AG04450 (cell line): Measurements from ENCODE around the gene CCL26. TPM values are rescaled to one million over a fixed set of nuclear protein-coding genes. Genes with fewer than 3 reads are reported as not detected.

ENCODE experiments used
- CTCF ChIA-PET: fragments of 300-600, 350-600 bp; formaldehyde crosslinking; extraction: SDS; loops from one replicate; lab custom pipeline; 2022; ENCODE audit warnings: antibody characterized with exemption, inconsistent platforms; lab: Charles Lee
- POLR2A ChIA-PET: fragments of 350-600 bp; formaldehyde crosslinking; extraction: SDS; loops from one replicate; lab custom pipeline; 2021; ENCODE audit warnings: antibody characterized with exemption, inconsistent platforms; lab: Yijun Ruan, JAX
- DNase-seq: peaks from one replicate; pipeline ENCODE4 v3.0.0-alpha.2; 2011; ENCODE audit warnings: low read depth, low spot score
- H3K27ac ChIP-seq: one replicate; pipeline ENCODE4 v1.5.1; 2012; ENCODE audit warnings: low read depth, low read length, control low read depth
- H3K27me3 ChIP-seq: one replicate; pipeline ENCODE4 v1.6.0; 2012; ENCODE audit warnings: low read length; ENCODE audit not compliant: control insufficient read depth, insufficient read depth
- H3K4me3 ChIP-seq: 2 replicates; pipeline ENCODE4 v1.5.1; 2011; ENCODE audit warnings: mild to moderate bottlenecking, low read depth, low read length, control low read depth
- H3K9me3 ChIP-seq: 2 replicates; pipeline ENCODE4 v1.5.1; 2012; ENCODE audit warnings: low read length; ENCODE audit not compliant: control insufficient read depth, insufficient read depth
- CTCF ChIP-seq: IDR thresholded peaks from 2 replicates; pipeline ENCODE4 v1.5.1; 2011; ENCODE audit warnings: low read depth, low read length, control low read depth, inconsistent platforms
- polyA plus RNA-seq: library from polyadenylated mRNA; depleted of rRNA; stranded (reverse); fragments of >200 nt; gene quantifications from 2 replicates; pipeline ENCODE4 v1.2.3, GENCODE V29; 2011; rRNA removed

The CCL26 gene
- polyA plus RNA-seq, 1 experiment, result not detected

GRCh38 chr7:75719626-75720025 is 52.4 kb downstream of the CCL26 start:
- Histone ChIP-seq H3K4me3 (no peak overlapping the region), H3K27ac (no peak overlapping the region), H3K27me3 (no peaks in the 10 kb centered on the region), H3K9me3 (no peaks in the 10 kb centered on the region)
- ChIA-PET CTCF (no interaction called here), POLR2A (no interaction called here)
- no peak for DNase-seq
- TF ChIP-seq CTCF, result no peak

Other genes starting within 250 kb of the CCL26 start
- gene HIP1, start 33.3 kb downstream of the CCL26 start, polyA plus RNA-seq, result 13.7 and 15.0 TPM in 2 replicates
- gene CCL24, start 41.6 kb upstream of the CCL26 start, polyA plus RNA-seq, result not detected in 2 replicates
- gene RHBDD2, start 106.8 kb upstream of the CCL26 start, polyA plus RNA-seq, result 34.9 and 50.0 TPM in 2 replicates
- gene POR, start 142.9 kb upstream of the CCL26 start, polyA plus RNA-seq, result 39.0 and 46.5 TPM in 2 replicates
- gene TMEM120A, start 222.4 kb upstream of the CCL26 start, polyA plus RNA-seq, result 46.3 and 59.1 TPM in 2 replicates